ENCODE results near the gene ZNF175.

The ZNF175 gene

GRCh38 chr19:51550848-51551672, 20.0 kb upstream of the ZNF175 start:
- no peak for DNase-seq

- no peak for DNase-seq
Observed at GRCh38 chr19:51551673-51552432, 19.2 kb upstream of the ZNF175 start.

GRCh38 chr19:51552608-51552995, 18.5 kb upstream of the ZNF175 start:
- no peak for DNase-seq

GRCh38 chr19:51552996-51553725, 17.9 kb upstream of the ZNF175 start:
- no peak for DNase-seq

GRCh38 chr19:51559240-51559639, 11.8 kb upstream of the ZNF175 start:
- no peak for DNase-seq

GRCh38 chr19:51560339-51560738, 10.7 kb upstream of the ZNF175 start:
- DNase-seq = no peak

- DNase-seq = no peak
Observed at GRCh38 chr19:51564791-51565190, 6.3 kb upstream of the ZNF175 start.

GRCh38 chr19:51565583-51565982, 5.5 kb upstream of the ZNF175 start:
- no peak for DNase-seq

GRCh38 chr19:51566489-51567100, 4.5 kb upstream of the ZNF175 start:
- no peak for DNase-seq

- no peak for DNase-seq
Observed at GRCh38 chr19:51567583-51567982, 3.5 kb upstream of the ZNF175 start.

GRCh38 chr19:51568456-51568855, 2.6 kb upstream of the ZNF175 start:
- DNase-seq = no peak

GRCh38 chr19:51571599-51571998, 516 bp downstream of the ZNF175 start:
- no peak for DNase-seq

GRCh38 chr19:51572410-51572809, 1.3 kb downstream of the ZNF175 start:
- DNase-seq = no peak

GRCh38 chr19:51572908-51573307, 1.8 kb downstream of the ZNF175 start:
- DNase-seq = no peak

GRCh38 chr19:51573331-51573730, 2.2 kb downstream of the ZNF175 start:
- DNase-seq = no peak

- no peak for DNase-seq
Observed at GRCh38 chr19:51576850-51577249, 5.8 kb downstream of the ZNF175 start.

GRCh38 chr19:51586103-51586728, 15.1 kb downstream of the ZNF175 start:
- DNase-seq = no peak

GRCh38 chr19:51586799-51587198, 15.7 kb downstream of the ZNF175 start:
- no peak for DNase-seq

- DNase-seq = no peak
Observed at GRCh38 chr19:51587264-51588191, 16.4 kb downstream of the ZNF175 start.

- DNase-seq = no peak
Observed at GRCh38 chr19:51589511-51589910, 18.4 kb downstream of the ZNF175 start.

- no peak for DNase-seq
Observed at GRCh38 chr19:51590441-51590840, 19.4 kb downstream of the ZNF175 start.

- DNase-seq = no peak
Observed at GRCh38 chr19:51592521-51592920, 21.4 kb downstream of the ZNF175 start.
